Measurements from ENCODE around the gene GPR27.

The GPR27 gene

DNA sequence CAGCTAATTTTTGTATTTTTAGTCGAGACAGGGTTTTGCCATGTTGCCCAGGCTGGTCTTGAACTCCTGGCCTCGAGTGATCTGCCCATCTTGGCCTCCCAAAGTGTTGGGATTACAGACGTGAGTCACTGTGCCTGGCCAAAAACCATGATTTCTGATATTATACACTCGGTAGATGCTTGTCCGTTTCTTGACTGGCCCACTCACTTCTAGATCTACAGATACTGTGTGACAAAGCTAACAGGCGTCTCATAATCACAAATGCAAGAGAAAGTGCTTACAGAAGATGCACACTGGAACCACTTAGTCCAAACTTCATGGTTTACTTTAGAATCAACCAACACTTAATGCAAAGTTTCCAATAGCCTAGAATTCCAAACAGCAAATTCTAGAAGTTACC, 22.9 kb downstream of the GPR27 start:
- TF ChIP-seq, protein P1, sequence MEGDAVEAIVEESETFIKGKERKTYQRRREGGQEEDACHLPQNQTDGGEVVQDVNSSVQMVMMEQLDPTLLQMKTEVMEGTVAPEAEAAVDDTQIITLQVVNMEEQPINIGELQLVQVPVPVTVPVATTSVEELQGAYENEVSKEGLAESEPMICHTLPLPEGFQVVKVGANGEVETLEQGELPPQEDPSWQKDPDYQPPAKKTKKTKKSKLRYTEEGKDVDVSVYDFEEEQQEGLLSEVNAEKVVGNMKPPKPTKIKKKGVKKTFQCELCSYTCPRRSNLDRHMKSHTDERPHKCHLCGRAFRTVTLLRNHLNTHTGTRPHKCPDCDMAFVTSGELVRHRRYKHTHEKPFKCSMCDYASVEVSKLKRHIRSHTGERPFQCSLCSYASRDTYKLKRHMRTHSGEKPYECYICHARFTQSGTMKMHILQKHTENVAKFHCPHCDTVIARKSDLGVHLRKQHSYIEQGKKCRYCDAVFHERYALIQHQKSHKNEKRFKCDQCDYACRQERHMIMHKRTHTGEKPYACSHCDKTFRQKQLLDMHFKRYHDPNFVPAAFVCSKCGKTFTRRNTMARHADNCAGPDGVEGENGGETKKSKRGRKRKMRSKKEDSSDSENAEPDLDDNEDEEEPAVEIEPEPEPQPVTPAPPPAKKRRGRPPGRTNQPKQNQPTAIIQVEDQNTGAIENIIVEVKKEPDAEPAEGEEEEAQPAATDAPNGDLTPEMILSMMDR (IDR thresholded peaks at IDR 0.05; ENCODE audit: insufficient read depth, low read depth, low read length, missing control alignments), result no peak
- no peak for DNase-seq (ENCODE audit: low read depth)
- no peak overlapping the region for H3K4me3 ChIP-seq (ENCODE audit: low read length)

DNA sequence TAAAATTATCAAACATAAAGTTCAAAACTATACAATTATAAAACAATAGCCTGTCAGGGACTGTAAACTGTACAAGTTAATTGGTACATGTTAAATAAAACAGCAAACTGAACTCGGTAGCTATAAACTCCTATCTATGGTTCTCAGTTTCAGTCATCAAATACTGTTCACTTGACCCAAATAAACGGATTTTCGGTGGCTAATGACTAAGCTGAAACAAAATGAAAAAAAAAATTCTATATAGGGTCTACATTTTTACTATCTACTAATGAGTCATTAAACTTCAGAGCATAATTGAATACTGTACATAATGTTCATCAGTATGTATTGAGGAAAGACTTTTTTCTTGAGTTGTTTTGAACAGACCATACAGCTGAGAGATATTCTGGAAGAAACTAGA, 24.7 kb downstream of the GPR27 start:
- TF ChIP-seq, protein P1 (IDR thresholded peaks at IDR 0.05; ENCODE audit: insufficient read depth, low read depth, low read length, missing control alignments), result no peak
- DNase-seq (ENCODE audit: low read depth), result no peak
- H3K4me3 ChIP-seq (ENCODE audit: low read length), result no peak overlapping the region

DNA sequence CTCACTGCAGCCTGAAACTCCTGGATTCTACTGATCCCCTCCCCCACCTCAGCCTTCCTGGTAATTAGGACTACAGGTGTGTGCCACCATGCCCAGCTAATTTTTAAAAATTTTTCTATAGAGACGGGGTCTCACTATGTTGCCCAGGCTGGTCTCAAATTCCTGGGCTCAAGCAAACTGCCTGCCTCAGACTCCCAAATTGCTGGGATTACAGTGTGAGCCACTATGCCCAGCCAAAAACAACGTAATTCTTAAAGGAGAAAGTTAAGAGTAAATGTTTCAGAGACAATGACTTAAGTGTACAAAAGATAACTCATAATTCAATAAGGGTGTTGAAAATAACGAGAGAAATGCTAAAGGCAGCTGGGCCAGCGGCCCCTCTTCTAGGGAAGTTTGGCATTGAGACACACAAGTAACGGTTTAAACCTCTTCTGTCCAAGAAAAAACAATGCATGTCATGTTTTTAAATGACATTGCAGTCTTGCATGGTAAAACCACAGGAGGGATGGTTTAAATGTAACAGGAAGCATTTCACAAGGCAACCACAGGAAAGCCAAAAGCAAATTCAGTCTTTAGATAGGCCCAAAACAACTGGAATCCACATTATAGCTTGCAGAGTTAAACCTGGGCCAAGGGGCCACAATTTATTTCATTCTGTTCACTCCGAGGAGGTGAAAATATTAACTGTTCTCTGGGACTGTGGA, 26.2 kb downstream of the GPR27 start:
- no peak overlapping the region for H3K4me3 ChIP-seq (ENCODE audit: low read length)
- DNase-seq (ENCODE audit: low read depth), result no peak
- TF ChIP-seq, protein P1 (IDR thresholded peaks at IDR 0.05; ENCODE audit: insufficient read depth, low read depth, low read length, missing control alignments), result no peak

DNA sequence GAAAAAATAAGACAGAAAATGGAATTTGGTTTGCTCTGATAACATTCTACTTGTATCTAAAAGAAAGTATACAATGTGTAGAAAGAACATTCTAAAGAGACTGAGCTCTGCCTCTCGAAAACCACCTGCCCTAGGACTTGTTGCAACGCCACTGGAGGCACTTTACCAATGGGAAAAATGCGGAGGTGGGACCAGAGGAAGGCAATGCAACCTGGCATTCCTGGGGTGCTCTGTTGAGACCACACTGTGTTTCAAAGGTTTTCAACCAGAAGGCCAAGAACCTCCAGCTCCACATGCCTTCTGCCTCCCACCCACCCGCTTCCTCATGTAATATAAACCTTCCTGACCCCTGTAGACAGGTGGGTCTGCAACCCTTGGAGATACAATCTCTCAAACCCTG, 26.8 kb downstream of the GPR27 start:
- no peak overlapping the region for H3K4me3 ChIP-seq (ENCODE audit: low read length)

DNA sequence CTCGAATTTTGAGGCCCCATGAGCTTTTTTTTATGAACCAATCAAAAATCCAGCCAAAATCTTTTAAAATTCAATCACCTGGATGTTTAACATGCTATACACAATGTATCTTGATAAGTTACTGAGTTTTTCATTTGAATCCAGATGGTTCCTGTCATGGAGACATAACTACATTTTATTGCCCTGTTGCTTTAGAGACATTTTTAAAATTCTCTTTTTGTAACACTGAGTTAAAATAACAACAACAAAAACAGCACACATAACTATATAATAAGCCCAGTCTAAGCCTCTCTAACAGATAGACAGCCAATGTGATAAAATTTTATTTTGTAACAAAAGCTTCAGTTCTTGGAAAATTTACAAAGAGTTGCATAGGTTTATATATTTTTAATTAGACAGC, 29.5 kb downstream of the GPR27 start:
- no peak overlapping the region for H3K4me3 ChIP-seq (ENCODE audit: low read length)
- no peak for DNase-seq (ENCODE audit: low read depth)
- TF ChIP-seq, protein P1 (IDR thresholded peaks at IDR 0.05; ENCODE audit: insufficient read depth, low read depth, low read length, missing control alignments), result no peak

More for the DNA sequence above, 26.8 kb downstream of the GPR27 start:
- TF ChIP-seq, protein P1 (IDR thresholded peaks at IDR 0.05; ENCODE audit: insufficient read depth, low read depth, low read length, missing control alignments), result no peak
- DNase-seq (ENCODE audit: low read depth), result no peak

DNA sequence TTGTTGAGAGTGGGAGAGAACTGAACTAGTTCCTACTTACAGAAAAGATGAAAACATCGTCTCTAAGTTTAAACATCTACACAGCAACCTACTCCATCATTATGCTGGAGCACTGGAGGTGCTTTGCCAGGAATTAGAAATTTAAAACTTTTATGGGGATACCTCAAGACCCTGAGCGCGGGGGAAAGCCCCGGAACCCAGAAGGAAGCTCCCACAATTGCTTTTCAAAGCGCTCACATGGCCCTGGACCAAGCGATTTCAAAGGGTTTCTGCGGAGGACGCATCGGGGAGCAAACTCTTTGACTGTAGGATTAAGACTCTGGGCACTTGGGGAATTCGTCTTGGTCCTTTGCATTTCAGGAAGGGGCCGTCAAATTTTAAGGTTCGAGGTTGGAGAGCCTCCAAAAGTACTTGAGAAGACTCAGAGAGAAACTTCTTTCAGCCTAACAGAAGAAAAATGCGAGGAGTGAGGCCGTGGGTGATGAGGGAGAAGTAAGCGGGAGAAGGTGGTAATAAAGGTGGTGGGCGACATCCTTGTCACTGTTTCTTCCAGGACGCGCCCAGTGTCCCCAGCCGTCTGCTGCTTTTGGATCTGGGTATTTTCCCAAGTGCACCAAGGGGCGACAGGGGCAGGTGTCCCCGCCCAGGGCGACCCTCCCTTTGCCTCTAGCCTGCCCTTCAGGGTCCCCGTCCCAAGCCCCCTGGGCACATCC, 30.7 kb downstream of the GPR27 start:
- DNase-seq (ENCODE audit: low read depth), result no peak

More for the DNA sequence above, 30.7 kb downstream of the GPR27 start:
- no peak overlapping the region for H3K4me3 ChIP-seq (ENCODE audit: low read length)
- TF ChIP-seq, protein P1 (IDR thresholded peaks at IDR 0.05; ENCODE audit: insufficient read depth, low read depth, low read length, missing control alignments), result no peak

Data from epithelial cell of esophagus (primary cell).